HepG2 (cell line): ENCODE results near the gene GYPA. TPM values are rescaled to one million over a fixed set of nuclear protein-coding genes. Genes with fewer than 3 reads are reported as not detected.
"Not testable (repeated sequence)": the region's sequence is repeated elsewhere in the genome, so short reads cannot be mapped to it uniquely, and the experiment has no call there.

ENCODE experiments used
- ATAC-seq: fragments of 200-7000 bp; cut with Tn5 transposase; 3 replicates; pipeline ENCODE4 v1.9.1; 2020; ENCODE audit warnings: mild to moderate bottlenecking, moderate library complexity
- BruUV-seq: library from RNA; stranded (reverse); fragments of 400-500 nt; replicated peaks from 2 replicates; lab custom pipeline; 2021; lab: Mats Ljungman, UMichigan
- CTCF ChIA-PET: fragments of 300-600 bp; formaldehyde crosslinking; extraction: SDS; loops from one replicate; lab custom pipeline; 2021; ENCODE audit warnings: low total read pairs, inconsistent platforms, low intra/inter-chr PET ratio; lab: Yijun Ruan, JAX
- POLR2A ChIA-PET: fragments of 350-600 bp; sonication (Branson Sonifier 250); formaldehyde crosslinking; loops from one replicate; lab custom pipeline; 2020; ENCODE audit warnings: antibody characterized with exemption, inconsistent platforms; lab: Yijun Ruan, JAX
- DNase-seq: peaks from one replicate; pipeline ENCODE4 v3.0.0-alpha.2; 2015; ENCODE audit warnings: low spot score
- FAIRE-seq: peaks from 3 replicates; lab custom pipeline; 2011; peaks lifted over from hg19 to GRCh38; lab: Jason Lieb, UNC
- H2AFZ ChIP-seq: one replicate; pipeline ENCODE4 v1.6.1; 2011; ENCODE audit warnings: low read length, inconsistent platforms
- H3K27ac ChIP-seq: fragments of 300-600 bp; 3 replicates; pipeline ENCODE4 v1.8.0; 2011; ENCODE audit warnings: mixed run types, mild to moderate bottlenecking, mixed read lengths, low read length, inconsistent platforms; ENCODE audit not compliant: insufficient read depth; ENCODE audit errors: extremely low read length
- H3K27me3 ChIP-seq, 2 experiments: fragments of 200-600 bp in 1 of 2; 2 replicates in 1 of 2; 3 replicates in 1 of 2; pipeline versions ENCODE4 v1.6.0 to v1.8.0; 2011; ENCODE audit warnings: low read length in 2 of 2, mild to moderate bottlenecking in 2 of 2, moderate library complexity in 2 of 2, inconsistent platforms in 1 of 2; ENCODE audit not compliant: insufficient read depth in 2 of 2, control insufficient read depth in 1 of 2
- H3K36me3 ChIP-seq, 2 experiments: fragments of 200-600 bp in 1 of 2; replicated peaks in 1 of 2; 2 replicates in 1 of 2; 3 replicates in 1 of 2; pipeline versions ENCODE4 v1.5.1 to v1.8.0; 2011; ENCODE audit warnings: low read length in 2 of 2, inconsistent platforms in 1 of 2; ENCODE audit not compliant: insufficient read depth in 2 of 2, control insufficient read depth in 1 of 2
- H3K4me1 ChIP-seq: 2 replicates; pipeline ENCODE4 v1.5.1; 2012; ENCODE audit warnings: low read length, inconsistent platforms; ENCODE audit not compliant: insufficient read depth
- H3K4me2 ChIP-seq: 2 replicates; pipeline ENCODE4 v1.6.0; 2011; ENCODE audit warnings: low read depth, low read length, inconsistent platforms
- H3K4me3 ChIP-seq, 3 experiments: fragments of 200-600 bp in 1 of 3; sonication (generic), shearing (Covaris generic) in 1 of 3; replicated peaks in 1 of 3; 2 replicates each; pipeline ENCODE4 v1.5.1; 2011 to 2016; ENCODE audit warnings: low read length in 3 of 3, inconsistent platforms in 2 of 3, low read depth in 2 of 3, mild to moderate bottlenecking in 2 of 3, control low read depth in 1 of 3, mixed read lengths in 1 of 3; ENCODE audit not compliant: insufficient read depth in 1 of 3
- H3K79me2 ChIP-seq: one replicate; pipeline ENCODE4 v1.6.1; 2011; ENCODE audit warnings: low read length, inconsistent platforms; ENCODE audit not compliant: insufficient read depth
- H3K9ac ChIP-seq: 2 replicates; pipeline ENCODE4 v1.6.0; 2011; ENCODE audit warnings: mild to moderate bottlenecking, low read depth, low read length, inconsistent platforms; ENCODE audit not compliant: insufficient read depth
- H3K9me3 ChIP-seq: 2 replicates; pipeline ENCODE4 v1.5.1; 2012; ENCODE audit warnings: mild to moderate bottlenecking, low read length
- H4K20me1 ChIP-seq: 2 replicates; pipeline ENCODE4 v1.6.0; 2011; ENCODE audit warnings: inconsistent platforms, mild to moderate bottlenecking, low read length, moderate library complexity; ENCODE audit not compliant: insufficient read depth
- WGBS: methylation state at CpG from one replicate; pipeline ENCODE4 v1.1.6; 2017; ENCODE audit warnings: low lambda C conversion rate; 5-methylcytosine and 5-hydroxymethylcytosine counted together
- in situ Hi-C: cut with HindIII; loops from 2 replicates; pipeline ENCODE4 v1.10.0; 2017; ENCODE audit warnings: low pct_unique_long_range_greater_than_20kb; ENCODE audit not compliant: extremely low pct_ligation_motif_present
- intact Hi-C: fragments of 100-400 bp; cut with micrococcal nuclease; formaldehyde crosslinking; loops from one replicate; pipeline ENCODE4 v1.10.0; 2022; ENCODE audit not compliant: unreplicated experiment
- polyA plus RNA-seq, 8 experiments: library from polyadenylated mRNA; depleted of rRNA in 3 of 8; stranded (reverse) in 7 of 8; unstranded in 1 of 8; fragments of >200 nt; fragmentation: Illumina TruSeq in 4 of 8; extraction: Trizol in 4 of 8; gene quantifications; 2 replicates each; pipeline versions ENCODE4 v1.2.1 to v1.2.3, GENCODE V29; 2011 to 2016; ENCODE audit warnings: low read depth in 4 of 8, missing spikeins in 1 of 8, mixed read lengths in 1 of 8; ENCODE audit not compliant: insufficient read depth in 1 of 8
- total RNA-seq, 5 experiments: library from RNA; depleted of rRNA; stranded (reverse); fragments of >200 nt; fragmentation: Illumina TruSeq; extraction: Trizol; gene quantifications; 2 replicates each; pipeline ENCODE4 v1.2.3, GENCODE V29; 2016; ENCODE audit warnings: low read depth in 1 of 5

GYPA gene
- total and polyA plus RNA-seq, 2 of the 13 experiments (the other 11 are each of a cell fraction or from before 2014, with no cell fraction given), result not detected

DNA sequence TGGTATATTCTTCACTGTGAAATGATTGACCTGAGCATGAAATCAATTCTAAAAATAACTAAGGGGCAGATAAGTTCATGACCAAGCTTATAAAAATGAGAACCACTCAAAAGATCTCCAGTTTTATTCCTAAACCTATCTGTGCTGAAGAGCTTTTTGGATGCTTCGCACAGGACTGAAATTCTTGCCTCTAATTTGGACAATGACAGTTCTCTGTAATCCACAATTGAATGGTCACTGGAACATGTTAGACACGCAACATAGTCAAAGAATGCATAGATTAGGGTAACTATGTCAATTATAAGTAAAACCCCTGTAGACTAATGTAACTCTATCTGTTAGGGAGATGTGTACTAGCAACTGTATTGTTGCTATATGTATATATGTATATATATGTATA is 42.7 kb downstream of the GYPA start:
- H3K9me3 ChIP-seq, H3K79me2 ChIP-seq, BruUV-seq, H3K9ac ChIP-seq, H3K4me1 ChIP-seq, H3K27ac ChIP-seq, POLR2A ChIA-PET, H3K36me3 ChIP-seq, FAIRE-seq, H2AFZ ChIP-seq, H3K4me2 ChIP-seq, CTCF ChIA-PET, H3K27me3 ChIP-seq, ATAC-seq, DNase-seq, H3K4me3 ChIP-seq, intact Hi-C loops, in situ Hi-C loops, H4K20me1 ChIP-seq: not testable (repeated sequence)
- WGBS, result 7% methylated on average over 2 of the region's 2 CpGs

DNA sequence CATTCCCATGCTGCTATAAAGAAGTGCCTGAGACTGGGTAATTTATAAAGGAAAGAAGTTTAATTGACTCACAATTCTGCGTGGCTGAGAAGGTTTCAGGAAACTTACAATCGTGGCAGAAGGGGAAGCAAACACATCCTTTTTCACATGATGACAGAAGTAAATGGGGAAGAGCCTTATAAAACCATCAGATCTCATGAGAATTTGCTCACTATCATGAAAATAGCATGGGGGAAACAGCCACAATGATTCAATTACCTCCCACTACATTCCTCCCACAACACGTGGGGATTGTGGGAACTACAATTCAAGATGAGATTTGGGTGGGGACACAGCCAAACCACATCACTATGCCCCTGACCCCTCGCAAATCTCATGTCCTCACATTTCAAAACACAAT is 46.5 kb downstream of the GYPA start:
- H4K20me1 ChIP-seq, H3K9ac ChIP-seq, H3K27ac ChIP-seq, H3K4me3 ChIP-seq, CTCF ChIA-PET, in situ Hi-C loops, H3K79me2 ChIP-seq, POLR2A ChIA-PET, H3K4me1 ChIP-seq, DNase-seq, BruUV-seq, intact Hi-C loops, H3K9me3 ChIP-seq, FAIRE-seq, ATAC-seq, H3K36me3 ChIP-seq, H2AFZ ChIP-seq, H3K27me3 ChIP-seq, H3K4me2 ChIP-seq: not testable (repeated sequence)
- 0% methylated on average over 3 of the region's 4 CpGs for WGBS

GRCh38 chr4:144091181-144091580 is 49.3 kb downstream of the GYPA start:
- H3K4me1 ChIP-seq, H3K9me3 ChIP-seq, intact Hi-C loops, CTCF ChIA-PET, H3K27ac ChIP-seq, DNase-seq, ATAC-seq, H3K79me2 ChIP-seq, H3K9ac ChIP-seq, H3K4me3 ChIP-seq, in situ Hi-C loops, H3K36me3 ChIP-seq, BruUV-seq, H4K20me1 ChIP-seq, H3K27me3 ChIP-seq, POLR2A ChIA-PET, H2AFZ ChIP-seq, FAIRE-seq, H3K4me2 ChIP-seq: not testable (repeated sequence)
- 23% methylated on average over 2 of the region's 2 CpGs for WGBS
